CD4-positive, CD25-positive, alpha-beta regulatory T cell (primary cell): ENCODE results near the gene PRG3. TPM values are rescaled to one million over a fixed set of nuclear protein-coding genes. Genes with fewer than 3 reads are reported as not detected.
"Not testable (repeated sequence)": the region's sequence is repeated elsewhere in the genome, so short reads cannot be mapped to it uniquely, and the experiment has no call there.

Experiments used
- ATAC-seq, 2 donors: fragments of 150-1000 bp; cut with Tn5 transposase; one replicate each; pipeline ENCODE4 v1.10.0; 2021; ENCODE audit warnings: low read depth in 2 of 2, moderate number of reproducible peaks in 2 of 2, moderate library complexity in 1 of 2
- DNase-seq, 3 donors: peaks; one replicate each; pipeline versions ENCODE4 v3.0.0 to v3.0.0-alpha.2; 2012 to 2022; ENCODE audit warnings: mixed read lengths in 1 of 3
- H3K27ac ChIP-seq: one replicate; pipeline ENCODE4 v1.7.0; 2013; ENCODE audit warnings: mild to moderate bottlenecking, low read length; ENCODE audit not compliant: insufficient read depth, poor library complexity, severe bottlenecking
- H3K27me3 ChIP-seq: one replicate; pipeline ENCODE4 v1.7.0; 2013; ENCODE audit warnings: low read length; ENCODE audit not compliant: control insufficient read depth, insufficient read depth
- H3K36me3 ChIP-seq: one replicate; pipeline ENCODE4 v1.7.0; 2013; ENCODE audit warnings: mild to moderate bottlenecking, low read length, moderate library complexity; ENCODE audit not compliant: control insufficient read depth, insufficient read depth
- H3K4me1 ChIP-seq: 2 replicates; pipeline ENCODE4 v1.7.0; 2013; ENCODE audit warnings: mild to moderate bottlenecking, low read length; ENCODE audit not compliant: insufficient read depth, control insufficient read depth, poor library complexity, severe bottlenecking
- H3K4me3 ChIP-seq: one replicate; pipeline ENCODE4 v1.7.0; 2013; ENCODE audit warnings: low read depth, mild to moderate bottlenecking, low read length, moderate library complexity
- H3K9me3 ChIP-seq, 2 experiments: 1 replicate in 1 of 2; 2 replicates in 1 of 2; pipeline ENCODE4 v1.7.0; 2013; ENCODE audit warnings: low read length in 2 of 2, mild to moderate bottlenecking in 1 of 2, moderate library complexity in 1 of 2; ENCODE audit not compliant: control insufficient read depth in 2 of 2
- H3K27ac Mint-ChIP-seq, 3 donors: one replicate each; pipeline ENCODE4 v1.8.0; 2020 to 2022; ENCODE audit warnings: mild to moderate bottlenecking in 3 of 3, mixed read lengths in 3 of 3, moderate library complexity in 2 of 3
- H3K27me3 Mint-ChIP-seq: one replicate; pipeline ENCODE4 v1.8.0; 2022; ENCODE audit warnings: mild to moderate bottlenecking, mixed read lengths
- H3K36me3 Mint-ChIP-seq: one replicate; pipeline ENCODE4 v1.8.0; 2020; ENCODE audit warnings: mixed read lengths
- H3K4me1 Mint-ChIP-seq, 4 donors: one replicate each; pipeline ENCODE4 v1.8.0; 2020 to 2022; ENCODE audit warnings: mixed read lengths in 4 of 4, mild to moderate bottlenecking in 1 of 4
- H3K4me3 Mint-ChIP-seq, 4 donors: one replicate each; pipeline ENCODE4 v1.8.0; 2020 to 2022; ENCODE audit warnings: mild to moderate bottlenecking in 4 of 4, mixed read lengths in 4 of 4, moderate library complexity in 3 of 4
- H3K9me3 Mint-ChIP-seq, 7 donors: one replicate each; pipeline ENCODE4 v1.8.0; 2020 to 2022; ENCODE audit warnings: mixed read lengths in 7 of 7, mild to moderate bottlenecking in 3 of 7, moderate library complexity in 2 of 7
- polyA plus RNA-seq, 4 donors: library from polyadenylated mRNA; unstranded; fragments of 300-500 nt; fragmentation: Illumina TruSeq; gene quantifications; one replicate each; pipeline ENCODE4 v1.2.3, GENCODE V29; 2021
- total RNA-seq: library from RNA; stranded (reverse); gene quantifications from one replicate; pipeline ENCODE4 v1.2.3, GENCODE V29; 2022

Gene PRG3
- total and polyA plus RNA-seq, 5 donors from 2014 or later = not detected

DNA sequence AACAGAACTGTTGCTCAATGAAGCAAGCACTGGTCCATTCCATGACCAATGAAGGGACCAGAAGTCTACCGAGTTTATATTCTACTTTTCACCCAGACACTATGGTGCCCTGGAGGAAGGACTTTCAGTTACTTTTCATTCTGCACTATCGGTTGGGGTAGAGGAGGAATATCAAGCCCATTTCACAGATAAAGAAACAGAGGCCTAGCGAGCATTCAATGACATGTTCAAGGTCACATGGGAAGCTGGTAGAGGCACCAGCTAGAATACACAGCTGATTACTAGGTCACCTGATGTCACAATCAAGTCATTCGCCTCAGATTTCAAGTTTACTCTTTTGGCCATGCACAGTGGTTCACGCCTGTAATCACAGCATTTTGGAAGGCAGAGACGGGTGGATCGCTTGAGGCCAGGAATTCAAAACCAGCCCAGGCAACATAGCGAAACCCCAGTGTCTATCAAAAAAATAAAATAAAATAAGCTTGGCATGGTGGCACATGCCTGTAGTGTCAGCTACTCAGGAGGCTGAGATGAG is 27.1 kb upstream of the PRG3 start:
- H3K36me3 Mint-ChIP-seq = peaks cover 53% of the 10 kb centered on the region
- no peaks in the 10 kb centered on the region for H3K27me3 Mint-ChIP-seq
- H3K4me3 ChIP-seq = no peak overlapping the region
- peak overlapping the region in 1 of 3 donors; percentile 38 for H3K27ac Mint-ChIP-seq
- ATAC-seq (no peak), DNase-seq (no peak)
- no peaks in the 10 kb centered on the region for H3K4me1 ChIP-seq
- H3K9me3 ChIP-seq = no peaks in the 10 kb centered on the region
- H3K36me3 ChIP-seq = peaks cover 60% of the 10 kb centered on the region
- H3K4me3 Mint-ChIP-seq = no peak overlapping the region
- H3K4me1 Mint-ChIP-seq = peaks cover 3 to 12% (median 7%) of the 10 kb centered on the region in 4 donors
- H3K27me3 ChIP-seq = no peaks in the 10 kb centered on the region
- H3K27ac ChIP-seq = no peak overlapping the region
- no peaks in the 10 kb centered on the region for H3K9me3 Mint-ChIP-seq

DNA sequence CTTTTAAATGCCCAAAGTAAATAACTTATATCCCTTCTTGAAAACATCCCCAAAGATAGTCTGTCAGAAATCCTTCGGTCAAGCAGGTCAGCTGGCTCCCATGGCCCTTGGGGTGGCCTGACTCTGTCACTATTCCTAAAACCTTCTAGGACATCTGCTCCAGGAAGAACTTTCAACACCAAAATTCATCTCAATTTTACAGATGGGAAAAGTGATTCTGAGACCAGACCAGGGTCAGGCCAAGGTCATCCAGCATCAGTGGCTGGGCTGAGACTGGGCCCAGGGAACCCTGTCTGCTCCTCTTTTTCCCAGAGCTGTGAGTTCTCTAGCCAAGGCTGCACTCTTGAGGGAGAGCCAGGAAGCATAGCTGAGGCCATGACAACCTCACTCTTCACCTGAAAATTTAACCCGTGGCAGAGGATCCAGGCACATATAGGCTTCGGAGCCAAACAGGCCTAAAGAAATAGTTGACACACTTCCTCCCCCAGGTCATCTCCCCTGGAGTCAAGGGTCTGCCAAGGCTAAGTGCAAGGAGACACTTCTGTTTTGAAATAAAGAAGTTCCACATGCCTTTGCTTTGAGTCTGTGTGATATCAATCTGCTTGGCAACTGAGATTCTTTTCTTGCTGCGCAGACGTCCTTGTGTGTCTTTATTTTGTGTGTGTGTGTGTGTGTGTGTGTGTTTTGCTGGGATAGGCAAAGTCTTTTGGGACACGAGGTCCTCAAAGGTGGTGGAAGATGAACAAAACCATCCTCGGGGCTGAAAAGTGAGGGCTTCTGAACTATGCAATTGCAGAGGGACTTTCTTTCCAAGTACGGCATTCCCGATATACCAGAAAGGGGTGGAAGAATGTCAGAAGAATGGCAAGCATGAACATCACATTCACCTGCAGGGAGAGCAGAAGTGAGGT is 26.3 kb upstream of the PRG3 start:
- Histone ChIP-seq H3K4me3 (no peak overlapping the region), H3K4me1 (no peaks in the 10 kb centered on the region), H3K27ac (no peak overlapping the region), H3K36me3 (peaks cover 54% of the 10 kb centered on the region), H3K27me3 (no peaks in the 10 kb centered on the region), H3K9me3 (no peaks in the 10 kb centered on the region)
- H3K9me3 Mint-ChIP-seq = no peaks in the 10 kb centered on the region
- no peak for DNase-seq
- H3K36me3 Mint-ChIP-seq = peaks cover 53% of the 10 kb centered on the region
- no peak for ATAC-seq
- H3K27me3 Mint-ChIP-seq = no peaks in the 10 kb centered on the region
- H3K4me3 Mint-ChIP-seq = no peak overlapping the region
- peak overlapping the region; percentile 23 to 38 (median 23) for H3K27ac Mint-ChIP-seq
- H3K4me1 Mint-ChIP-seq = peaks cover 3 to 10% (median 7%) of the 10 kb centered on the region in 4 donors

DNA sequence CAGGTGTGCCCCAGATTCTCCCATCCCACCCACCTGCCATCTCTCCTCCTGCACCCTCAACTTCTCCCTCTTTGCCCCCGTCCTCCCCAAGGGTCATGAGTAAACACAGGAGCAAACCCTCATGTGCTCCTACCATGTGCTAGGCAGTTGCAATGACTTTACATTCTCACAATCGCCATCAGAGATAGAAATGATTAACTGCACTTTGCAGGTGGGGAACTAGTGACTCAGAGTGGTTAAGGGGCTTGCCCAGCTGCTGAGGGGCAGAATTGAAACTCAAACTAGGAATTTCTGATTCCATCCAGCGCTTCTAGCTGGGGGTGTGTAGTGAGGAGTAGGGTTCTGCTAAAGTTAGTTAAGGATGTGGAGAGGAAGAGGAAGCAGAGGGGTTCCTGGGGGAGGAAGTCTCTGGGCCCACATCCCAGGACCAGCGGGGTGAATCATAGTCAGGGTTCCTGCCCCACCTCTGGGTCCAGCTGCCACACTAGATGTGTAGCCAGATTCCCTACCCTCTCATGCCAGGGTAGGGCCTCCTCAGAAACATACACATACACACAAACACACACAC is 25.5 kb upstream of the PRG3 start:
- no peaks in the 10 kb centered on the region for H3K9me3 Mint-ChIP-seq
- peak overlapping the region; percentile 38 to 83 (median 65) for H3K27ac Mint-ChIP-seq
- ATAC-seq = peak; percentile 37
- Histone ChIP-seq H3K36me3 (peaks cover 47% of the 10 kb centered on the region), H3K4me1 (no peaks in the 10 kb centered on the region), H3K27me3 (no peaks in the 10 kb centered on the region), H3K9me3 (no peaks in the 10 kb centered on the region), H3K27ac (no peak overlapping the region), H3K4me3 (no peak overlapping the region)
- peaks cover 50% of the 10 kb centered on the region for H3K36me3 Mint-ChIP-seq
- H3K27me3 Mint-ChIP-seq = no peaks in the 10 kb centered on the region
- no peak overlapping the region for H3K4me3 Mint-ChIP-seq
- H3K4me1 Mint-ChIP-seq = peaks cover 3 to 10% (median 4%) of the 10 kb centered on the region in 4 donors
- no peak for DNase-seq

DNA sequence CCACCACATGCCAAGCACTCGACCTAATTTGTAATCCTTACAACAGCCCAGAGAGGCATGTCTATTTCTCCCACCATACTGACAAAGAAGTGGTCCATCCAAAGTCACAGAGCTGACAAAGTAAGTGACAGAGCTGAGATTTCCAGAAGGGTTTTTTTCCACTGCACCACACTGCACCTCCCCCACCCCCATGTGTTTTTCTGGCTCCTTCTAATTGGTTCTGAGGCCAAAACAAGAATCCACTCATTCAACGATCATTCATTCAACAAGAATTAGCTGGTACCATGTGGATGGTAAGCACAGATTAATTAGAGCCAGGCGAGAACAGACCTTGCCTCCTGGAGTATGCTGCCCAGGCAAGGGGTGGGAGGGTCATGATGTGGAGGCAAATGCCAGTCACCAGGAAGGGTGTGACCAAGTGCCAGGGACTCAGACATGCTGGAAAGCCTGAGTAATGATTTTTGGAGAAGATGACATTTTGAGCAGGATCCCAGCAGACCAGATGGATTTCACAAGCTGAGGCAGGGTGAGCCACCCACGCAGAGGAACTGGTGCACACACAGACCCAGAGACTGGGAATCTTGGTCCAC is 24.4 kb upstream of the PRG3 start:
- peaks cover 0 to 10% (median 3%) of the 10 kb centered on the region in 4 donors for H3K4me1 Mint-ChIP-seq
- peak overlapping the region in 2 of 3 donors; percentile 31 to 34 for H3K27ac Mint-ChIP-seq
- H3K4me1 ChIP-seq = no peaks in the 10 kb centered on the region
- H3K9me3 Mint-ChIP-seq = no peaks in the 10 kb centered on the region
- no peaks in the 10 kb centered on the region for H3K27me3 Mint-ChIP-seq
- no peaks in the 10 kb centered on the region for H3K27me3 ChIP-seq
- no peak for DNase-seq
- H3K27ac ChIP-seq = no peak overlapping the region
- H3K4me3 Mint-ChIP-seq = no peak overlapping the region
- H3K36me3 Mint-ChIP-seq = peaks cover 44% of the 10 kb centered on the region
- H3K36me3 ChIP-seq = peaks cover 38% of the 10 kb centered on the region
- no peak overlapping the region for H3K4me3 ChIP-seq
- no peaks in the 10 kb centered on the region for H3K9me3 ChIP-seq
- no peak for ATAC-seq

DNA sequence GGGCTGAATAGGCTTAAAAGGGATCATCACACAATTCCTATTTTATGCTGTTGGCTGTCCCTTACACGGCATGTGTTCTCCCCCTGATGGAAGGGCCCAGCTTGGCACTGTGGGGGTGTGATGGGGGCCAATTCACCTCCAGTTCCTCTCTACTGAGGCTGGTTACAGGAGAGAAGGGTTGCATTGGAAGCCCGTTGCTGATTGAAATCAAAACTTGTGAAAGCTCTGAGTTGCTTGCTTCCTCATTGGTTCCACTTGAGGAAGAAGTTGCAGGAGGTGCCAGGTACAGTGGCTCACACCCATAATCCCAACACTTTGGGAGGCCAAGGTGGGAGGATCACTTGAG is 22.8 kb upstream of the PRG3 start:
- H3K4me1 Mint-ChIP-seq = peaks cover 0 to 10% (median 3%) of the 10 kb centered on the region in 4 donors
- no peak overlapping the region for H3K4me3 Mint-ChIP-seq
- no peak overlapping the region for H3K27ac Mint-ChIP-seq
- DNase-seq (no peak), ATAC-seq (no peak)
- no peaks in the 10 kb centered on the region for H3K9me3 Mint-ChIP-seq
- H3K4me3 ChIP-seq = no peak overlapping the region
- H3K27me3 ChIP-seq = no peaks in the 10 kb centered on the region
- no peak overlapping the region for H3K27ac ChIP-seq
- peaks cover 24% of the 10 kb centered on the region for H3K36me3 ChIP-seq
- H3K4me1 ChIP-seq = no peaks in the 10 kb centered on the region
- peaks cover 30% of the 10 kb centered on the region for H3K36me3 Mint-ChIP-seq
- H3K27me3 Mint-ChIP-seq = no peaks in the 10 kb centered on the region
- H3K9me3 ChIP-seq = no peaks in the 10 kb centered on the region

DNA sequence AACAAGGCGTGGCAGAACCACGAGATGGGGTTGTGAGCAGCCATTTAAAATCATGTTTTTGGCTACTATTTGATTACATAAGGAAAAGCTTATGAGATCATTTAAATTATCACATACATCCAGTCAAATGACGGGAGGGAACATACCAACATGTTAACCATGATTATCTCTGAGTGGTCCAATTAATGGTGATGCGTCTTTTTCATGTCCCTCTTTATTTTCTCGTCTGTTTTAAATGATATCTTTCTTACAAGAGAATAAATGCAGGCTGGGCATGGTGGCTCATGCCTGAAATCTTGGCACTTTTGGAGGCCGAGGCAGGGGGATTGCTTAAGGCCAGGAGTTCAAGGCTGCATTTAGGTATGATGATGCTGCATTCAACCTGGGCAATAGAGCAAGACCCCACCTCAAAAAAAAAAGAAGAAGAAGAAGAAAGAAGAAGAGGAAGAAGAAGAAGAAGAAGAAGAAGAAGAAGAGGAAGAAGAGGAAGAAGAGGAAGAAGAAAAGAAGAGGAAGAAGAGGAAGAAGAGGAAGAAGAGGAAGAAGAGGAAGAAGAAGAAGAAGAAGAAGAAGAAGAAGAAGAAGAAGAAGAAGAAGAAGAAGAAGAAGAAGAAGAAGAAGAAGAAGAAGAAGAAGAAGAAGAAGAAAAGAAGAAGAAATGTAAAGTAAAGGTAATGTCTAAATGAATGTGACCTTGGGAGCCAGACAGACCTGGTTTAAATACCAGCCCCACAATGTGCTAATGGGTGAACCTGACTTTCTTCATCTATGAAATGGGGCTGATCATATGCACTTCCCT is 22.3 kb upstream of the PRG3 start:
- H3K36me3 Mint-ChIP-seq = peaks cover 29% of the 10 kb centered on the region
- H3K4me3 Mint-ChIP-seq, H3K4me1 ChIP-seq, H3K9me3 Mint-ChIP-seq, H3K27ac Mint-ChIP-seq, H3K27me3 Mint-ChIP-seq, H3K27ac ChIP-seq, H3K4me3 ChIP-seq, ATAC-seq, H3K27me3 ChIP-seq, DNase-seq, H3K9me3 ChIP-seq: not testable (repeated sequence)
- peaks cover 19% of the 10 kb centered on the region for H3K36me3 ChIP-seq
- peaks cover 0 to 10% (median 3%) of the 10 kb centered on the region in 4 donors for H3K4me1 Mint-ChIP-seq

DNA sequence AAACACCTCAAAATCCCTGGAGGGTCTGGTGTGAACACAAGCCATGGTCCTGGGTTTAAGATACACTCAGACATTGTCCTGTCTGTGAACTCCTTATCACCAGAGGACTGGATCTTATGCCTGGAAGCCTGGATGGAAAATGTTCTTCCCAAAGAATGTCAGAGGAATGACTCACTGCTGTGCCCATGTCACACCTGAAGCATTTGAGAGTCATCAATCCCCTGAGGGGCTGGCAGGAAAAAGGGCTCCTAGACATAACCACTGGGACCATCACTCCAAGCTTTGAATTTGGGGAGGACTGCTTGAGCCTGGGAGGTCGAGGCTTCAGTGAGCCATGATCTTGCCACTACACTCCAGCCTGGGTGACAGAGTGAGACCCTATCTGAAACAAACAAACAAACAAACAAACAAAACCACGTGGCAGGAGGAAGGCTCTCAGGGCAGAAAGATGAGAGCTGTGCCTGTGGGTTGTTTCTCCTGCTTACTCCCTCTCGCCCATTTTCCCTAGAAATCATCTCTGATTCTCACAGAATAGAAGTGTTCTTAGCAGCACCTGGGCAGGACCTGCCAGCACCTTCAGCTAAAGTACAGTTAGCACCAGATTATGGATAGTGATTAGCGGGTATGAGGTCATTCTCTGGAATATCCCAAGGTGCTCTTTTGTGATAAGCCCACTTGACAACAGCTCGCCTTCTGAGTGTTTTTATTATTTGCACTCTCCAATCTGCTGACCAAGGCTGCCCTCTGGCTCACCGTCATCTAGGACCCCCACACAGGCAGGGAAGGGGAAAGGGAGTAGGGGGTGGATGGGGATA is 21.4 kb upstream of the PRG3 start:
- H3K27me3 ChIP-seq = no peaks in the 10 kb centered on the region
- no peaks in the 10 kb centered on the region for H3K4me1 ChIP-seq
- Mint-ChIP-seq H3K27ac (no peak overlapping the region), H3K4me1 (peaks cover 0 to 10% (median 3%) of the 10 kb centered on the region in 4 donors), H3K4me3 (no peak overlapping the region), H3K9me3 (no peaks in the 10 kb centered on the region), H3K36me3 (peaks cover 21% of the 10 kb centered on the region), H3K27me3 (no peaks in the 10 kb centered on the region)
- no peak overlapping the region for H3K4me3 ChIP-seq
- peaks cover 11% of the 10 kb centered on the region for H3K36me3 ChIP-seq
- ATAC-seq (no peak), DNase-seq (no peak)
- H3K9me3 ChIP-seq = no peaks in the 10 kb centered on the region
- no peak overlapping the region for H3K27ac ChIP-seq
